Epithelial cell of proximal tubule (primary cell): ENCODE measurements around the gene PTK6. TPM values are rescaled to one million over a fixed set of nuclear protein-coding genes. Genes with fewer than 3 reads are reported as not detected.

ENCODE experiments used
- DNase-seq: peaks from one replicate; pipeline ENCODE4 v3.0.0-alpha.2; 2011; ENCODE audit warnings: low read depth
- H3K4me3 ChIP-seq: 2 replicates; pipeline ENCODE4 v1.5.1; 2011; ENCODE audit warnings: low read depth, mild to moderate bottlenecking, low read length
- CTCF ChIP-seq: conservative IDR thresholded peaks from 2 replicates; pipeline ENCODE4 v1.5.1; 2012; ENCODE audit warnings: low read depth, mild to moderate bottlenecking, low read length
- total RNA-seq: library from RNA; depleted of rRNA; stranded (reverse); fragments of >200 nt; gene quantifications from 2 replicates; pipeline ENCODE4 v1.2.3, GENCODE V29; 2015

Gene PTK6
- total RNA-seq, 1 donor from 2014 or later = not detected

- no peak for TF ChIP-seq CTCF
- DNase-seq = no peak
- H3K4me3 ChIP-seq = no peak overlapping the region
These were observed 2.5 kb upstream of the PTK6 start for GRCh38 chr20:63539441-63540370.

GRCh38 chr20:63539092-63539430 is 1.9 kb upstream of the PTK6 start:
- DNase-seq = no peak
- TF ChIP-seq CTCF = no peak
- H3K4me3 ChIP-seq = no peak overlapping the region

- no peak for DNase-seq
- no peak for TF ChIP-seq CTCF
- H3K4me3 ChIP-seq = peak overlapping the region; percentile 46
These were observed 1.3 kb upstream of the PTK6 start for GRCh38 chr20:63538204-63539091.

- peak; percentile 52 for DNase-seq
- TF ChIP-seq CTCF = peak; percentile 79
- H3K4me3 ChIP-seq = peak overlapping the region; percentile 46
These were observed 488 bp upstream of the PTK6 start for GRCh38 chr20:63537525-63538203.

DNA sequence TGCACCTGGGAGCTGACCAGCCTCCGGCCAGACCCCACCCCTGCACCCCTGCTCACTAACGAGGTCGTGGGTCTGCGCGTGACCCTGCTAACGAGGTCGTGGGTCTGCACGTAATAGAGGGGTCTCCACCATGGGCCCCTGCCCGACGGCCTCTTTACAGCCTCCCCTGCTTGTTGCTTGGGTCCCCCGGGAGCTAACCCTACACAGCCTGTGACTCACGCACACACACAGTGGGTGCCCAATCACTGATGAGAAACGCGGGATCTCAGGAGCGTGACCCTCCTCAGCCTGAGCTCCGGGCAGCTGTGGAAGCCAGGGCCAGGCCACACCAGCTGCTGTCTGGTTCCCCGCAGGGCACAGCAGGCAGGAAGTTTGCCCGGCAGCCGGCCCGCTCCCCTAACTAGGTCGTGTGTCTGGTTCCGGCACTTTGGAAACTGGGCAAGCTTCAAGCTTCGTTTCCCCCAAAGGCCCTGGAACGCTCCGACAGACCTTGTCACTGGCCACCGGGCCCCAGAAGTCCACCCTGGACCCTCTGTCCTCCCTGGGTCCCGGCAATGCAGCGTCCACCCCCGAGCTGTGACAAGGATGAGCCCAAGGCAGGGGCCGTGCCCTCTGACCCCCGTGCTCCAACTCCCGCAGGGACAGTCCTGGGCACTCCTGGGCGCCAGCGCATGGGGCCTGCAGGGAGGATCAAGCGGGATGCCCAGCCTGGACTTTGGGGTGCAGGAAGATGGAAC is 767 bp downstream of the PTK6 start:
- no peak for TF ChIP-seq CTCF
- H3K4me3 ChIP-seq = no peak overlapping the region

GRCh38 chr20:63534831-63535651 is 2.1 kb downstream of the PTK6 start:
- no peak for DNase-seq
- no peak overlapping the region for H3K4me3 ChIP-seq
- no peak for TF ChIP-seq CTCF

More for the DNA sequence above, 767 bp downstream of the PTK6 start:
- DNase-seq = no peak
